Measurements from ENCODE around the gene BABAM1. TPM values are rescaled to one million over a fixed set of nuclear protein-coding genes. Genes with fewer than 3 reads are reported as not detected.
A peak's percentile ranks its signal among the peaks of the same experiment; 100 is the strongest.

BABAM1 gene
- total RNA-seq, 1 donor from 2014 or later, result 125 TPM

DNA sequence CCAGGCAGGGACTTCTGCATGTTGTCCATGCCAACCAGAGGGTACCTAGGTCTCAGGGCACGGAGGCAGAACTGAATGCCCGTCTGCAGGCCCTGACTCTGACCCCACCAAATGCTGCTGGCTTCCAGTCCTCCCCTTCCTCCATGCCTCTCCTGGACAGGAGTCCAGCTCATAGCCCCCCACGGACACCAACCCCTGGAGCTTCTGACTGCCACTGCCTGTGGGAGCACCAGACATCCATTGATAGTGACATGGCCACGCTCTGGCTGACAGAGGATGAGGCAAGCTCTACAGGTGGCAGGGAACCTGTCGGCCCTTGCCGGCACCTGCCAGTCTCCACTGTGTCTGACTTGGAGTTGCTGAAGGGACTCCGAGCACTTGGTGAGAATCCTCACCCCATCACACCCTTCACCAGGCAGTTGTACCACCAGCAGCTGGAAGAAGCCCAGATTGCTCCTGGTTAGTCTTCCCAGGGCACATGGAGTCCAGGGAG, 16.3 kb downstream of the BABAM1 start:
- no peak for DNase-seq (ENCODE audit: low read depth)
- TF ChIP-seq, protein P1, sequence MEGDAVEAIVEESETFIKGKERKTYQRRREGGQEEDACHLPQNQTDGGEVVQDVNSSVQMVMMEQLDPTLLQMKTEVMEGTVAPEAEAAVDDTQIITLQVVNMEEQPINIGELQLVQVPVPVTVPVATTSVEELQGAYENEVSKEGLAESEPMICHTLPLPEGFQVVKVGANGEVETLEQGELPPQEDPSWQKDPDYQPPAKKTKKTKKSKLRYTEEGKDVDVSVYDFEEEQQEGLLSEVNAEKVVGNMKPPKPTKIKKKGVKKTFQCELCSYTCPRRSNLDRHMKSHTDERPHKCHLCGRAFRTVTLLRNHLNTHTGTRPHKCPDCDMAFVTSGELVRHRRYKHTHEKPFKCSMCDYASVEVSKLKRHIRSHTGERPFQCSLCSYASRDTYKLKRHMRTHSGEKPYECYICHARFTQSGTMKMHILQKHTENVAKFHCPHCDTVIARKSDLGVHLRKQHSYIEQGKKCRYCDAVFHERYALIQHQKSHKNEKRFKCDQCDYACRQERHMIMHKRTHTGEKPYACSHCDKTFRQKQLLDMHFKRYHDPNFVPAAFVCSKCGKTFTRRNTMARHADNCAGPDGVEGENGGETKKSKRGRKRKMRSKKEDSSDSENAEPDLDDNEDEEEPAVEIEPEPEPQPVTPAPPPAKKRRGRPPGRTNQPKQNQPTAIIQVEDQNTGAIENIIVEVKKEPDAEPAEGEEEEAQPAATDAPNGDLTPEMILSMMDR (conservative IDR thresholded peaks at IDR 0.05; ENCODE audit: low read depth, low read length), result no peak
- no peak overlapping the region for H3K4me3 ChIP-seq (ENCODE audit: low read depth, low read length)

DNA sequence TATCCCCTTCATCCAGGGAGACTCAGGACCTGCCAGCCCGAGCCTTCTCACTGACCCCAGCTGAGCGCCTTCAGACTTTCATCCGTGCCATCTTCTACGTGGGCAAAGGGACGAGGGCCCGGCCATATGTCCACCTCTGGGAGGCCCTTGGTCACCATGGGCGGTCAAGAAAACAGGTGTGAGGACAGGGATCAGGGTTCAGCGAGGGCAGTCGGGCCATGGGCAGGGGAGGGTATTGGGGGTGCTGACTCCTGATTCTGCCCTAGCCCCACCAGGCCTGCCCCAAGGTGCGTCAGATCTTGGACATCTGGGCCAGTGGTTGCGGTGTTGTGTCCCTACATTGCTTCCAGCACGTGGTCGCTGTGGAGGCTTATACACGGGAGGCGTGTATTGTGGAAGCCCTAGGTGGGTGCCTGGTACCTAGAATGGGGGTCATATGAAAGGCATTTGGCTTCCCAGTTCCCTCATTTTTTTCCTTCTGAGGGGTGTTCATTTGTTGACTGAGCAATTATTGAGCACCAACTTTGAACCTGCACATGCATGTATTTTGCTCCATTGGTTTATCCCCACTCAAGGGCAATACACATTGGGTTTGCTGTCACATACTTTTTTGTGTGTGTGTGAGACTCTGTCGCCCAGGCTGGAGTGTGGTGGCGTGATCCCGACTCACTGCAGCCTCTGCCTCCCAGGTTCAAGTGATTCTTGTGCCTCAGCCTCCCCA, 18.3 kb downstream of the BABAM1 start:
- DNase-seq (ENCODE audit: low read depth), result no peak
- no peak overlapping the region for H3K4me3 ChIP-seq (ENCODE audit: low read depth, low read length)
- TF ChIP-seq, protein P1 (conservative IDR thresholded peaks at IDR 0.05; ENCODE audit: low read depth, low read length), result no peak

DNA sequence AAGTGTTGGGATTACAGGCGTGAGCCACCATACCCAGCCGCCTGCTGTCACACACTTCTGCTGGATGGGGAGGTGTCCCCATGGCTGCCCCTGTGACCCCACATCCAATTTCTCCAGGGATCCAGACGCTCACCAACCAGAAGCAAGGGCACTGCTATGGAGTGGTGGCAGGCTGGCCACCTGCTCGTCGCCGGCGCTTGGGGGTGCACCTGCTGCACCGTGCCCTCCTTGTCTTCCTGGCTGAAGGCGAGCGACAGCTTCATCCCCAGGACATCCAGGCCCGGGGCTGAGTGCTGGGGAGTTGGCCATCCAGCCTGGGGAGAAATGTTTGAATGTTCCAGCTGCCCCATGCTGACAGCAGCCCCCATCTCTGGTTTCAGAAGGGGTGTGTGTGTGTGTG, 19.0 kb downstream of the BABAM1 start:
- TF ChIP-seq, protein P1 (conservative IDR thresholded peaks at IDR 0.05; ENCODE audit: low read depth, low read length), result no peak
- no peak overlapping the region for H3K4me3 ChIP-seq (ENCODE audit: low read depth, low read length)
- no peak for DNase-seq (ENCODE audit: low read depth)

DNA sequence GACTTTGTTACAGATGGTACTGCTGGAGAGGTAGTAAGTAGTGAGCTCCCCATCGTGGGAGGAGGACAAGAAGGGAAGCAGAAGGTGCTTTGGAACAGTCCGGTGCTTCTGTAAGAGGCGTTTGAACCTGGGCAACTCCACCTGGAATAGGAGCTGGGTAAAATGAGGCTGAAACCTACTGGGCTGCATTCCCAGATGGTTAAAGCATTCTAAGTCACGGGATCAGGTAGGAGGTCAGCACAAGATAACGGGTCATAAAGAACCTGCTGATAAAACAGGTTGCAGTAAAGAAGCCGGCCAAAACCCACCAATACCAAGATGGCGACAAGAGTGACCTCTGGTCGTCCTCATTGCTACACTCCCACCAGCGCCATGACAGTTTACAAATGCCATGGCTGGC, 19.5 kb downstream of the BABAM1 start:
- no peak for DNase-seq (ENCODE audit: low read depth)
- TF ChIP-seq, protein P1 (conservative IDR thresholded peaks at IDR 0.05; ENCODE audit: low read depth, low read length), result no peak
- no peak overlapping the region for H3K4me3 ChIP-seq (ENCODE audit: low read depth, low read length)

DNA sequence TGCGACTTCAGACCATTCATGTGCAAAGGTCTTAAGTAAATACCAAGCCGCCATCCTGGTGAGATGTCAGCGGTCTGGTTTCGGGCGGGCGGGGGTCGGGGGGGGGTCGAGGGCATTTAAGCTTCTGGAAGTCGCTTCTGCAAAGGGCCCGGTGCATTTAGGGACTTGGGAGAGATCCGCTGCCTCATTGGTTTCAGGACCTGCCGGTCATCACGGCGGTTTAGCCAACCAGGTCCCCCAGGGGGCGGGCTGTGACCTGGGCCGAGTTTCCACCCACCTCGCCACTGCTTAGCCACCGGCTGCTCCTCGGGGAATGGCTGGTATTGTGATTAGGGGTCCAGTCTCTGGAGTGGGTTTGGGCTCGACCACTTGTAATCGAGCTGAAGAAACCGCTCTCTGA, 22.2 kb downstream of the BABAM1 start:
- H3K4me3 ChIP-seq (ENCODE audit: low read depth, low read length), result peak overlapping the region; percentile 21
- DNase-seq (ENCODE audit: low read depth), result no peak
- TF ChIP-seq, protein P1 (conservative IDR thresholded peaks at IDR 0.05; ENCODE audit: low read depth, low read length), result no peak

DNA sequence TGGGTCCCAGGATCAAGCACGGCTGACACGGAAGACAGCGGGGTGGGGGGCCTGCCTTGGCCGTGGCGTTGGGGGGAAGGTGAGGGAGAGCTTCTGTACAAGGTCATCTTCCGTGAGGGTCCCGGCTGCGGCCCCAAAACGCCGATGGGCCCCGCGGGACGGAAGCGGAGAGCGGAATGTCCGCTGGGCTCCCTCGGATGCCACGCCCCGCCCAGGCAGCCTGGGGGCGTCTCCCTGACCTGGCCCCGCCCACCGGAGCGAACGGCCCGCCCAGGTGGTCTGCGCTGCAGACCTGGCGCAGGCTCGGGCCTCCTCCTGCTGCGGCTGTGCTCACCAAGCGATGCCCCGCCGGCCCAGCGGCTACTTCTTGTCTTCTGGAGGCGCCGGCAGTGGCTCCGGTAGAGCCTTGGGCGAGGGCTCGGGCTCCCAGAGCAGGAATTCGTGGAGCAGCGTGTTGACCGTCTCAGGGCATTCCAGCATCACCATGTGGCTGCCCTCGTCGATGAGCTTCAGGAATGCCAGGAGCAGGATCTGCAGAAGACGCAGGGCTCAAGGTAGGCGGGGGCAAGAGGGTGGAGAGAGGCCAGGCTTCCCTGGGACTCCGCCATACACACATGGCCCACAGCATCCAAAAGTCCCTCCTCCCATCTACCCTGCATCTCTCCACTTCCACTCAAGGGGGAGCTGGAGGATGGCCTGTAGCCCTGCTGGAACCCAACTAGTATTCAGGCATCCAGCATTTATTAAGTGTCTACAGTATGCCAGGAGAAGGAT, 25.2 kb downstream of the BABAM1 start:
- no peak for DNase-seq (ENCODE audit: low read depth)
- H3K4me3 ChIP-seq (ENCODE audit: low read depth, low read length), result peak overlapping the region; percentile 41
- TF ChIP-seq, protein P1 (conservative IDR thresholded peaks at IDR 0.05; ENCODE audit: low read depth, low read length), result peak; percentile 62
